ENCODE data around the gene NINJ1. TPM values are rescaled to one million over a fixed set of nuclear protein-coding genes. Genes with fewer than 3 reads are reported as not detected.

The NINJ1 gene
- total RNA-seq, 4 donors from 2014 or later: 29.5 to 67.7 (median 38.5) TPM

GRCh38 chr9:93081081-93081529 is 52.9 kb downstream of the NINJ1 start:
- no peaks in the 10 kb centered on the region for H3K9me3 ChIP-seq
- intact Hi-C loops (cut with DNase I; ENCODE audit: low total_unique reads): no loop called here
- peak; percentile 4 for DNase-seq
- no peaks in the 10 kb centered on the region for H3K27me3 ChIP-seq
- H3K27ac ChIP-seq: no peak overlapping the region
- WGBS, 2 donors (ENCODE audit: low coverage in 1 of 2): 94% methylated on average over 10 of the region's 10 CpGs; no CpG with 5 or more reads in 1 of the 2 donors
- in situ Hi-C loops (cut with MboI; ENCODE audit: low pct_ligation_motif_present in 1 of 4, low pct_unique_long_range_greater_than_20kb in 1 of 4, low sequenced_read_pairs in 3 of 4): no loop called here
- H3K4me1 ChIP-seq: no peaks in the 10 kb centered on the region
- no peaks in the 10 kb centered on the region for H3K36me3 ChIP-seq
- TF ChIP-seq POLR2A (IDR thresholded peaks at IDR 0.05) (no peak), CTCF (IDR thresholded peaks at IDR 0.05) (no peak), POLR2AphosphoS5 (IDR thresholded peaks at IDR 0.05) (no peak), EP300 (IDR thresholded peaks at IDR 0.05; ENCODE audit: low read depth) (no peak)
- no peak overlapping the region for H3K4me3 ChIP-seq

- DNase-seq: no peak
- Histone ChIP-seq H3K4me3 (no peak overlapping the region), H3K27me3 (no peaks in the 10 kb centered on the region), H3K4me1 (no peaks in the 10 kb centered on the region), H3K27ac (no peak overlapping the region), H3K36me3 (no peaks in the 10 kb centered on the region), H3K9me3 (no peaks in the 10 kb centered on the region)
- in situ Hi-C loops (cut with MboI; ENCODE audit: low pct_ligation_motif_present in 1 of 4, low pct_unique_long_range_greater_than_20kb in 1 of 4, low sequenced_read_pairs in 3 of 4) (no loop called here), intact Hi-C loops (cut with DNase I; ENCODE audit: low total_unique reads) (no loop called here)
- WGBS, 2 donors (ENCODE audit: low coverage in 1 of 2): 88 to 100% methylated on average over 2 to 9 of the region's 9 CpGs
- TF ChIP-seq EP300 (IDR thresholded peaks at IDR 0.05; ENCODE audit: low read depth): no peak
- TF ChIP-seq POLR2AphosphoS5 (IDR thresholded peaks at IDR 0.05): no peak
- TF ChIP-seq POLR2A (IDR thresholded peaks at IDR 0.05): no peak
- TF ChIP-seq CTCF (IDR thresholded peaks at IDR 0.05): no peak
Measured at GRCh38 chr9:93080406-93080805, 53.6 kb downstream of the NINJ1 start.

GRCh38 chr9:93079371-93079770 is 54.7 kb downstream of the NINJ1 start:
- Histone ChIP-seq H3K36me3 (no peaks in the 10 kb centered on the region), H3K27ac (no peak overlapping the region), H3K9me3 (no peaks in the 10 kb centered on the region), H3K4me1 (no peaks in the 10 kb centered on the region), H3K27me3 (no peaks in the 10 kb centered on the region), H3K4me3 (no peak overlapping the region)
- DNase-seq: peak; percentile 2
- in situ Hi-C loops (cut with MboI; ENCODE audit: low pct_ligation_motif_present in 1 of 4, low pct_unique_long_range_greater_than_20kb in 1 of 4, low sequenced_read_pairs in 3 of 4) (no loop called here), intact Hi-C loops (cut with DNase I; ENCODE audit: low total_unique reads) (no loop called here)
- TF ChIP-seq POLR2A (IDR thresholded peaks at IDR 0.05): no peak
- no peak for TF ChIP-seq POLR2AphosphoS5 (IDR thresholded peaks at IDR 0.05)
- WGBS, 2 donors (ENCODE audit: low coverage in 1 of 2): 96% methylated on average over 13 of the region's 13 CpGs; no CpG with 5 or more reads in 1 of the 2 donors

- no peaks in the 10 kb centered on the region for H3K36me3 ChIP-seq
- in situ Hi-C loops (cut with MboI; ENCODE audit: low pct_ligation_motif_present in 1 of 4, low pct_unique_long_range_greater_than_20kb in 1 of 4, low sequenced_read_pairs in 3 of 4) (no loop called here), intact Hi-C loops (cut with DNase I; ENCODE audit: low total_unique reads) (no loop called here)
- DNase-seq: no peak
- H3K27me3 ChIP-seq: no peaks in the 10 kb centered on the region
- peaks cover 0 to 2% (median 1%) of the 10 kb centered on the region in 4 donors for H3K4me1 ChIP-seq
- TF ChIP-seq EP300 (IDR thresholded peaks at IDR 0.05; ENCODE audit: low read depth) (no peak), POLR2AphosphoS5 (IDR thresholded peaks at IDR 0.05) (no peak), POLR2A (IDR thresholded peaks at IDR 0.05) (no peak), CTCF (IDR thresholded peaks at IDR 0.05) (no peak)
- H3K27ac ChIP-seq: no peak overlapping the region
- H3K4me3 ChIP-seq: no peak overlapping the region
- H3K9me3 ChIP-seq: no peaks in the 10 kb centered on the region
- 96% methylated on average over 15 of the region's 16 CpGs; no CpG with 5 or more reads in 1 of the 2 donors for WGBS, 2 donors (ENCODE audit: low coverage in 1 of 2)
Measured at GRCh38 chr9:93077811-93078210, 56.2 kb downstream of the NINJ1 start.

- no peaks in the 10 kb centered on the region for H3K36me3 ChIP-seq
- H3K27me3 ChIP-seq: no peaks in the 10 kb centered on the region
- intact Hi-C loops (cut with DNase I; ENCODE audit: low total_unique reads) (no loop called here), in situ Hi-C loops (cut with MboI; ENCODE audit: low pct_ligation_motif_present in 1 of 4, low pct_unique_long_range_greater_than_20kb in 1 of 4, low sequenced_read_pairs in 3 of 4) (no loop called here)
- 100% methylated on average over 1 of the region's 1 CpG; no CpG with 5 or more reads in 1 of the 2 donors for WGBS, 2 donors (ENCODE audit: low coverage in 1 of 2)
- H3K4me3 ChIP-seq: no peak overlapping the region
- H3K4me1 ChIP-seq: peaks cover 0 to 6% (median 5%) of the 10 kb centered on the region in 4 donors
- H3K27ac ChIP-seq: no peak overlapping the region
- DNase-seq: no peak
- H3K9me3 ChIP-seq: no peaks in the 10 kb centered on the region
- TF ChIP-seq EP300 (IDR thresholded peaks at IDR 0.05; ENCODE audit: low read depth) (no peak), POLR2AphosphoS5 (IDR thresholded peaks at IDR 0.05) (no peak), POLR2A (IDR thresholded peaks at IDR 0.05) (no peak), CTCF (IDR thresholded peaks at IDR 0.05) (no peak)
Measured at GRCh38 chr9:93077367-93077766, 56.7 kb downstream of the NINJ1 start.
